Fibroblast of lung (primary cell): ENCODE data around the gene KLF15. TPM values are rescaled to one million over a fixed set of nuclear protein-coding genes. Genes with fewer than 3 reads are reported as not detected.

Experiments used
- DNase-seq, 2 donors: peaks; one replicate each; pipeline versions ENCODE4 v3.0.0 to v3.0.0-alpha.2; 2010; ENCODE audit warnings: low read depth in 2 of 2
- H2AFZ ChIP-seq: 2 replicates; pipeline ENCODE4 v1.5.1; 2012; ENCODE audit warnings: low read length, control low read depth, inconsistent platforms
- H3K27ac ChIP-seq: 2 replicates; pipeline ENCODE4 v1.5.1; 2011; ENCODE audit warnings: low read length, control low read depth; ENCODE audit not compliant: insufficient read depth
- H3K27me3 ChIP-seq: 2 replicates; pipeline ENCODE4 v1.5.1; 2011; ENCODE audit warnings: mild to moderate bottlenecking, low read length; ENCODE audit not compliant: control insufficient read depth, insufficient read depth
- H3K36me3 ChIP-seq: 2 replicates; pipeline ENCODE4 v1.5.1; 2011; ENCODE audit warnings: low read length; ENCODE audit not compliant: control insufficient read depth, insufficient read depth
- H3K4me1 ChIP-seq: 2 replicates; pipeline ENCODE4 v1.5.1; 2011; ENCODE audit warnings: low read length; ENCODE audit not compliant: control insufficient read depth, insufficient read depth; ENCODE audit errors: extremely low read depth
- H3K4me2 ChIP-seq: 2 replicates; pipeline ENCODE4 v1.5.1; 2011; ENCODE audit warnings: low read length, control low read depth; ENCODE audit not compliant: insufficient read depth; ENCODE audit errors: extremely low read depth
- H3K4me3 ChIP-seq, 4 experiments: fragments of 200-600 bp in 1 of 4; sonication (generic) in 1 of 4; replicated peaks in 1 of 4; 2 replicates each; pipeline ENCODE4 v1.5.1; 2011 to 2016; ENCODE audit warnings: low read length in 4 of 4, low read depth in 3 of 4, mild to moderate bottlenecking in 3 of 4, control low read depth in 2 of 4, inconsistent platforms in 1 of 4, mixed read lengths in 1 of 4; ENCODE audit not compliant: insufficient read depth in 1 of 4; ENCODE audit errors: control extremely low read depth in 1 of 4
- H3K79me2 ChIP-seq: 2 replicates; pipeline ENCODE4 v1.5.1; 2012; ENCODE audit warnings: mild to moderate bottlenecking, low read length, inconsistent platforms; ENCODE audit not compliant: control insufficient read depth, insufficient read depth
- H3K9ac ChIP-seq: 2 replicates; pipeline ENCODE4 v1.5.1; 2011; ENCODE audit warnings: mild to moderate bottlenecking, low read length, control low read depth; ENCODE audit not compliant: insufficient read depth
- H3K9me3 ChIP-seq: 2 replicates; pipeline ENCODE4 v1.5.1; 2012; ENCODE audit warnings: low read depth, low read length; ENCODE audit not compliant: control insufficient read depth, insufficient read depth
- H4K20me1 ChIP-seq: 2 replicates; pipeline ENCODE4 v1.5.1; 2011; ENCODE audit warnings: low read length; ENCODE audit not compliant: control insufficient read depth, insufficient read depth; ENCODE audit errors: extremely low read depth
- EZH2 ChIP-seq: IDR thresholded peaks from 2 replicates; pipeline ENCODE4 v1.5.1; 2012; ENCODE audit warnings: low read length, control low read depth, mild to moderate bottlenecking; ENCODE audit errors: missing control alignments
- polyA plus RNA-seq, 2 donors: library from polyadenylated mRNA; depleted of rRNA in 1 of 2; stranded (reverse) in 1 of 2; unstranded in 1 of 2; fragments of >200 nt; gene quantifications; 2 replicates each; pipeline ENCODE4 v1.2.1, GENCODE V29; 2011 to 2012; ENCODE audit warnings: missing spikeins in 1 of 2
- total RNA-seq: library from RNA; depleted of rRNA; stranded (reverse); fragments of >200 nt; gene quantifications from 2 replicates; pipeline ENCODE4 v1.2.1, GENCODE V29; 2014
- TF ChIP-seq, protein P1 (sequence below), 2 donors: IDR thresholded peaks in 1 of 2; conservative IDR thresholded peaks in 1 of 2; 1 replicate in 1 of 2; 2 replicates in 1 of 2; pipeline ENCODE4 v1.5.1; 2011 to 2012; ENCODE audit warnings: low read length in 2 of 2, control low read depth in 1 of 2, inconsistent platforms in 1 of 2, low read depth in 1 of 2, mild to moderate bottlenecking in 1 of 2

Gene KLF15
- total and polyA plus RNA-seq, 2 donors (not counting 1 experiment from before 2014, with no cell fraction given) = 0.15 to 4.1 TPM

DNA sequence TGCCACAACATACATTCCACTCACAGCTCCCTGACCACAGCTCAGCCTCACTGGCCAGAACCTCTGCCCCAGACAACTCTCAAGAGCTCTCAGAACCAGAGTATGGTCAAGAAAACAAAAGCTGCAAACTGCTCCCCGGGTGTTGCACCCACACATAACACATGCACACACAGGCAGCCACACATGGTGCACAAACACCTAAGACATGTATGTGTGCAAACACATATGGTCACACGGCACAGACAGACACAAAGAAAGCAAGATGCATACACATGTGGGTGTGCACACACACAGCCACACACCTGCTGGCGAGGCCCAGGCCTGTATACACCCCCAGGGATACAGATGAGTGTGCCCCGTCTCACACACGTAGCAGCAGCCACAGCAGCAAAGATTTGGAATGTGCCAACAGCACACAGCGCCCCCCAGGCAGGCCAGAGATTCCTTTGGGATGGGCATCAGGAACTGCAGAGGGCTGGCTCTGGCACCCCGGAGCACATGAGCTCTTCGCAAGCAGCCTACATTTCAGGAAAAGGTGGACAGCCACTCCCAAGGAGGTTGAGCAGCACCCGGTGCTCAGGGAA lies 6.6 kb downstream of the KLF15 start:
- Histone ChIP-seq H3K9me3 (no peaks in the 10 kb centered on the region), H3K27me3 (no peaks in the 10 kb centered on the region), H2AFZ (no peak overlapping the region), H3K36me3 (no peaks in the 10 kb centered on the region), H3K4me3 (no peak overlapping the region), H3K79me2 (no peaks in the 10 kb centered on the region), H4K20me1 (no peaks in the 10 kb centered on the region), H3K9ac (no peak overlapping the region), H3K27ac (no peak overlapping the region), H3K4me1 (no peaks in the 10 kb centered on the region), H3K4me2 (no peak overlapping the region)
- TF ChIP-seq, protein P1, sequence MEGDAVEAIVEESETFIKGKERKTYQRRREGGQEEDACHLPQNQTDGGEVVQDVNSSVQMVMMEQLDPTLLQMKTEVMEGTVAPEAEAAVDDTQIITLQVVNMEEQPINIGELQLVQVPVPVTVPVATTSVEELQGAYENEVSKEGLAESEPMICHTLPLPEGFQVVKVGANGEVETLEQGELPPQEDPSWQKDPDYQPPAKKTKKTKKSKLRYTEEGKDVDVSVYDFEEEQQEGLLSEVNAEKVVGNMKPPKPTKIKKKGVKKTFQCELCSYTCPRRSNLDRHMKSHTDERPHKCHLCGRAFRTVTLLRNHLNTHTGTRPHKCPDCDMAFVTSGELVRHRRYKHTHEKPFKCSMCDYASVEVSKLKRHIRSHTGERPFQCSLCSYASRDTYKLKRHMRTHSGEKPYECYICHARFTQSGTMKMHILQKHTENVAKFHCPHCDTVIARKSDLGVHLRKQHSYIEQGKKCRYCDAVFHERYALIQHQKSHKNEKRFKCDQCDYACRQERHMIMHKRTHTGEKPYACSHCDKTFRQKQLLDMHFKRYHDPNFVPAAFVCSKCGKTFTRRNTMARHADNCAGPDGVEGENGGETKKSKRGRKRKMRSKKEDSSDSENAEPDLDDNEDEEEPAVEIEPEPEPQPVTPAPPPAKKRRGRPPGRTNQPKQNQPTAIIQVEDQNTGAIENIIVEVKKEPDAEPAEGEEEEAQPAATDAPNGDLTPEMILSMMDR (conservative IDR thresholded peaks at IDR 0.05 in 1 of 2, IDR thresholded peaks at IDR 0.05 in 1 of 2; ENCODE audit: low read depth in 1 of 2, low read length in 2 of 2) = no peak
- no peak for TF ChIP-seq EZH2
- no peak for DNase-seq

DNA sequence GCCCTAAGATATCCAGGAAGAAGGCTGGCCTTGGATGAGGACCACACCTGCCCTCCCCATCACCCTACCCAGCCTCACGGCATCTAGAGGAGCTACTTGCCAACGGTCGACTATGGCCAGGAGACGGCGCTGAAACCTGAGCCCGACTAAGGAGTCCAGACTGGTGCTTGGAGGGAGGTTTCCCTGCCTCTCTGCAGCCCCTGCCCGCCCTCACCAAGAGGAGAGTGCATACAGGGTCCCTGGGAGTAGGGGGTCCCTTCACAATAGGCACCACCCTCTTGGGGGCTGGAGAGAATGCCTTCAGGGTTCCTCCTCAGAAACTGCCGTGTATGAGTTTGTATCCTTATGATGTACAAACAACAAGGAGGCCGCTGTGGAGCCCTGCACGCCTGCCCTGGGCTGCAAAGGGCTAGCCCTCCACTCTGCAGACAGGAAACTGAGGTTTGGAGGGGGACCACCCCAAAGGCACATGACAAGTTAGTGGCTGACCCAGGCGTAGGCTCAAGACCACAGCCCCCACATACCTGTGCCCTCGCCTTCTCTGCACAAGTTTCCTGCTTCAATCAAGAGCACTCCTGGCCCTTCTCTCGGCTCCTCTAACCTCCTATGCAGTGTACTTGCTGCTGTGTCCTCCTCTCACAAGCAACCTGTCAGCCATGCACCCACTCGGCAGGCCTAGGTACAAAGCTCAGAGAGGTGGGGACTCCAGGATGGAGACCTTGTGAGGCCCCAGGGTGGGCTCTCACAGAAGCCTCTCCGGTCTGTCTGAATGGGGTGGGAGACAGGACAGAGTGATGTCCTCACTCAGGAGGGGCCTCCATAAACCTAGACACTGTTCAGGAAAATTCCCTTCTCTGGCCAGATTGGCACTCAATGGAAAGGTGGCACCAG lies 7.4 kb downstream of the KLF15 start:
- Histone ChIP-seq H3K4me1 (no peaks in the 10 kb centered on the region), H3K27me3 (no peaks in the 10 kb centered on the region), H4K20me1 (no peaks in the 10 kb centered on the region), H3K9ac (no peak overlapping the region), H3K79me2 (no peaks in the 10 kb centered on the region), H3K36me3 (no peaks in the 10 kb centered on the region), H3K27ac (no peak overlapping the region), H3K9me3 (no peaks in the 10 kb centered on the region), H3K4me2 (no peak overlapping the region), H3K4me3 (no peak overlapping the region), H2AFZ (no peak overlapping the region)
- DNase-seq = no peak
- TF ChIP-seq EZH2 = no peak
- TF ChIP-seq, protein P1 (conservative IDR thresholded peaks at IDR 0.05 in 1 of 2, IDR thresholded peaks at IDR 0.05 in 1 of 2; ENCODE audit: low read depth in 1 of 2, low read length in 2 of 2) = no peak

DNA sequence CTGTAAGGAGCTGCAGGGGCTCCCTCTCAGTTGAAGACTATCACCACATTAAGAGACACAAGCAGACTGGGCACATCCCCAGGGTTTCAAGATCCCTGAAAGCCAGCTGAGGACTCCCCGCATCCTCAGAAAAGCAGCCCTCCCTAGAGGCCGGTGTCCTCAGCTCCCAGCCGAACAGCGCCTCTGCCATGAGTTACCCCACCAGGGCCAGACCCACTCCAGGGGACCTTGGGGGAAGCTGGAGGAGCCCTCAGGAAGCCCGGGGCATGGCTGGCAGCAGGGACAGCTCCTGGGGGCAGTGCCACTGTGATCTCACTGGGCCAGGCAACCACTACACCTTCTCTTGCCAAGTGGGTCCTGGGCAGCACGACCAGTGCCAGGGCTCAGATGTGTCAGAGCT lies 8.1 kb downstream of the KLF15 start:
- H3K27ac ChIP-seq = no peak overlapping the region
- H3K9me3 ChIP-seq = no peaks in the 10 kb centered on the region
- no peaks in the 10 kb centered on the region for H3K27me3 ChIP-seq
- H3K79me2 ChIP-seq = no peaks in the 10 kb centered on the region
- TF ChIP-seq EZH2 = no peak
- TF ChIP-seq, protein P1 (conservative IDR thresholded peaks at IDR 0.05 in 1 of 2, IDR thresholded peaks at IDR 0.05 in 1 of 2; ENCODE audit: low read depth in 1 of 2, low read length in 2 of 2) = no peak
- no peak overlapping the region for H2AFZ ChIP-seq
- no peak overlapping the region for H3K9ac ChIP-seq
- H3K36me3 ChIP-seq = no peaks in the 10 kb centered on the region
- no peaks in the 10 kb centered on the region for H4K20me1 ChIP-seq
- no peak for DNase-seq
- no peak overlapping the region for H3K4me3 ChIP-seq
- H3K4me2 ChIP-seq = no peak overlapping the region
- no peaks in the 10 kb centered on the region for H3K4me1 ChIP-seq
